ENCODE results near the gene FBXL7. TPM values are rescaled to one million over a fixed set of nuclear protein-coding genes. Genes with fewer than 3 reads are reported as not detected.

FBXL7 gene
- not detected for total RNA-seq
- polyA plus RNA-seq, result not detected

- CTCF ChIA-PET, result no interaction called here
- Mint-ChIP-seq H3K4me3 (no peak within 1 kb of the TSS), H3K36me3 (no peaks in the 10 kb centered on the region), H3K27ac (no peak within 1 kb of the TSS), H3K9me3 (peaks cover 0 to 16% (median 7%) of the 10 kb centered on the region in 5 donors), H3K4me1 (peaks cover 0 to 2% (median 0%) of the 10 kb centered on the region in 3 donors), H3K27me3 (peaks cover 18 to 33% of the 10 kb centered on the region in 2 donors)
- Histone ChIP-seq H3K27me3 (ENCODE audit: insufficient read depth, low read length, poor library complexity, severe bottlenecking) (no peaks in the 10 kb centered on the region), H3K4me1 (ENCODE audit: insufficient read depth, low read length) (no peaks in the 10 kb centered on the region), H3K36me3 (ENCODE audit: insufficient read depth, low read length) (no peaks in the 10 kb centered on the region), H3K27ac (ENCODE audit: low read depth, low read length) (no peak within 1 kb of the TSS), H3K4me3 (ENCODE audit: low read length) (no peak within 1 kb of the TSS), H3K9me3 (ENCODE audit: low read length) (no peaks in the 10 kb centered on the region)
- POLR2A ChIA-PET, result no interaction called here
- DNase-seq, result no peak
Observed at GRCh38 chr5:15499528-15500324, at the start of gene FBXL7. Gene FBXL7, plus strand, starts transcription at chr5:15500180.

- Mint-ChIP-seq H3K27ac (no peak overlapping the region), H3K9me3 (peaks cover 2 to 18% (median 12%) of the 10 kb centered on the region in 5 donors), H3K36me3 (peaks cover 0 to 1% (median 0%) of the 10 kb centered on the region in 3 donors), H3K27me3 (no peaks in the 10 kb centered on the region), H3K4me3 (no peak overlapping the region), H3K4me1 (no peaks in the 10 kb centered on the region)
- H3K36me3 ChIP-seq (ENCODE audit: insufficient read depth, low read length), result no peaks in the 10 kb centered on the region
- H3K4me3 ChIP-seq (ENCODE audit: low read length), result no peak overlapping the region
- H3K9me3 ChIP-seq (ENCODE audit: low read length), result no peaks in the 10 kb centered on the region
- ChIA-PET CTCF (no interaction called here), POLR2A (no interaction called here)
- no peak overlapping the region for H3K27ac ChIP-seq (ENCODE audit: low read depth, low read length)
- no peaks in the 10 kb centered on the region for H3K27me3 ChIP-seq (ENCODE audit: insufficient read depth, low read length, poor library complexity, severe bottlenecking)
- DNase-seq, result no peak
- no peaks in the 10 kb centered on the region for H3K4me1 ChIP-seq (ENCODE audit: insufficient read depth, low read length)
Observed at GRCh38 chr5:15450473-15450872, 49.5 kb upstream of the FBXL7 start.

GRCh38 chr5:15450949-15451348 lies 49.0 kb upstream of the FBXL7 start:
- DNase-seq, result no peak
- ChIA-PET CTCF (no interaction called here), POLR2A (no interaction called here)
- Mint-ChIP-seq H3K4me3 (no peak overlapping the region), H3K9me3 (peaks cover 3 to 20% (median 14%) of the 10 kb centered on the region in 5 donors), H3K4me1 (no peaks in the 10 kb centered on the region), H3K27ac (no peak overlapping the region), H3K36me3 (peaks cover 0 to 1% (median 0%) of the 10 kb centered on the region in 3 donors), H3K27me3 (no peaks in the 10 kb centered on the region)
- H3K9me3 ChIP-seq (ENCODE audit: low read length), result no peaks in the 10 kb centered on the region
- H3K27me3 ChIP-seq (ENCODE audit: insufficient read depth, low read length, poor library complexity, severe bottlenecking), result no peaks in the 10 kb centered on the region
- H3K27ac ChIP-seq (ENCODE audit: low read depth, low read length), result no peak overlapping the region
- H3K36me3 ChIP-seq (ENCODE audit: insufficient read depth, low read length), result no peaks in the 10 kb centered on the region
- no peak overlapping the region for H3K4me3 ChIP-seq (ENCODE audit: low read length)
- H3K4me1 ChIP-seq (ENCODE audit: insufficient read depth, low read length), result no peaks in the 10 kb centered on the region

- ChIA-PET CTCF (no interaction called here), POLR2A (no interaction called here)
- no peaks in the 10 kb centered on the region for H3K27me3 ChIP-seq (ENCODE audit: insufficient read depth, low read length, poor library complexity, severe bottlenecking)
- H3K4me1 ChIP-seq (ENCODE audit: insufficient read depth, low read length), result no peaks in the 10 kb centered on the region
- no peaks in the 10 kb centered on the region for H3K36me3 ChIP-seq (ENCODE audit: insufficient read depth, low read length)
- H3K4me3 ChIP-seq (ENCODE audit: low read length), result no peak overlapping the region
- no peaks in the 10 kb centered on the region for H3K9me3 ChIP-seq (ENCODE audit: low read length)
- no peak overlapping the region for H3K4me3 Mint-ChIP-seq
- H3K4me1 Mint-ChIP-seq, result no peaks in the 10 kb centered on the region
- no peaks in the 10 kb centered on the region for H3K27me3 Mint-ChIP-seq
- no peak overlapping the region for H3K27ac Mint-ChIP-seq
- no peak for DNase-seq
- peaks cover 5 to 24% (median 15%) of the 10 kb centered on the region in 5 donors for H3K9me3 Mint-ChIP-seq
- H3K27ac ChIP-seq (ENCODE audit: low read depth, low read length), result no peak overlapping the region
- peaks cover 0 to 1% (median 0%) of the 10 kb centered on the region in 3 donors for H3K36me3 Mint-ChIP-seq
Observed at GRCh38 chr5:15452030-15452429, 48.0 kb upstream of the FBXL7 start.

DNA sequence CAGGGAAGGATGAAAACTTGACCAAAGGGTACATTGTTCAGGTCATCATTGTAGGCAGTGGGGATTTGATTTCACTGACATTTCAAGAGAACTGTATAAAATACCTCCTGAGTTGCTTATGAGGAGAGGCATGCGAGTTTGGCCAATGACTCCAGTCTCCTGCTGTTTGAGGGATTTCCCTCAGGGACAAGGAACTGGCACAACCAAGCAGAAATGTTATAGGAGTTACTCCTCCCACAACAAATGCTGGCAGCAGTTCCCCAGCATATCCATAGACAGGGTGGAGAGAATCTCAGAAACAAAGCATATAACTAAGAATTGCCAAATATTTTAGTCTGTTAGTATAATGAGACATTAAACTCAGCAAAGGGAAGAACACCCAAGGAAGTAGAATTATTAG lies 47.2 kb upstream of the FBXL7 start:
- H3K9me3 Mint-ChIP-seq, result peaks cover 5 to 24% (median 14%) of the 10 kb centered on the region in 5 donors

DNA sequence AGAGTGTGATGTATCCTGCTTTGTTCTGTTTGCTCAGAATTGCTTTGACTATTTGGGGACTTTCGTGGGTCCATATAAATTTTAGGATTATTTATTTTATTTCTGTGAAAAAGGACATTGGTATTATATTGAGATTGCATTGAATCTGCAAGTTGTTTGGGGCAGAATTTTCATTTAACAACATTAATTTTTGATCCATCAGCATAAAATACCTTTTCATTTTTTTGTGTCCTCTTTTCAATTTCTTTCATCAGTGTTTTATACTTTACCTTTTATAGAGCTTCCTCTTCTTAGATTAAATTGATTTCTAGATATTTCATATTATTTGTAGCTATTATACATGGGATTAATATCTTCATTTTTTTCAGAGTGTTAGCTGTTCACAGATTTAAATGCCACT lies 40.8 kb upstream of the FBXL7 start:
- no peak for DNase-seq
- Histone ChIP-seq H3K36me3 (ENCODE audit: insufficient read depth, low read length) (no peaks in the 10 kb centered on the region), H3K9me3 (ENCODE audit: low read length) (no peaks in the 10 kb centered on the region), H3K4me3 (ENCODE audit: low read length) (no peak overlapping the region), H3K27ac (ENCODE audit: low read depth, low read length) (no peak overlapping the region), H3K27me3 (ENCODE audit: insufficient read depth, low read length, poor library complexity, severe bottlenecking) (no peaks in the 10 kb centered on the region), H3K4me1 (ENCODE audit: insufficient read depth, low read length) (no peaks in the 10 kb centered on the region)
- Mint-ChIP-seq H3K36me3 (no peaks in the 10 kb centered on the region), H3K9me3 (peaks cover 3 to 12% (median 9%) of the 10 kb centered on the region in 5 donors), H3K4me1 (no peaks in the 10 kb centered on the region), H3K4me3 (no peak overlapping the region), H3K27me3 (no peaks in the 10 kb centered on the region), H3K27ac (no peak overlapping the region)
- CTCF ChIA-PET, result no interaction called here
- POLR2A ChIA-PET, result no interaction called here

More for the DNA sequence above, 47.2 kb upstream of the FBXL7 start:
- Histone ChIP-seq H3K4me3 (ENCODE audit: low read length) (no peak overlapping the region), H3K9me3 (ENCODE audit: low read length) (no peaks in the 10 kb centered on the region), H3K27ac (ENCODE audit: low read depth, low read length) (no peak overlapping the region), H3K4me1 (ENCODE audit: insufficient read depth, low read length) (no peaks in the 10 kb centered on the region), H3K36me3 (ENCODE audit: insufficient read depth, low read length) (no peaks in the 10 kb centered on the region), H3K27me3 (ENCODE audit: insufficient read depth, low read length, poor library complexity, severe bottlenecking) (no peaks in the 10 kb centered on the region)
- no peaks in the 10 kb centered on the region for H3K4me1 Mint-ChIP-seq
- CTCF ChIA-PET, result no interaction called here
- DNase-seq, result no peak
- no peak overlapping the region for H3K27ac Mint-ChIP-seq
- POLR2A ChIA-PET, result no interaction called here
- peaks cover 0 to 1% (median 0%) of the 10 kb centered on the region in 3 donors for H3K36me3 Mint-ChIP-seq
- H3K4me3 Mint-ChIP-seq, result no peak overlapping the region
- H3K27me3 Mint-ChIP-seq, result no peaks in the 10 kb centered on the region

- H3K4me3 Mint-ChIP-seq, result no peak overlapping the region
- no peaks in the 10 kb centered on the region for H3K4me1 Mint-ChIP-seq
- Histone ChIP-seq H3K4me3 (ENCODE audit: low read length) (no peak overlapping the region), H3K27ac (ENCODE audit: low read depth, low read length) (no peak overlapping the region), H3K36me3 (ENCODE audit: insufficient read depth, low read length) (no peaks in the 10 kb centered on the region), H3K4me1 (ENCODE audit: insufficient read depth, low read length) (no peaks in the 10 kb centered on the region), H3K9me3 (ENCODE audit: low read length) (no peaks in the 10 kb centered on the region), H3K27me3 (ENCODE audit: insufficient read depth, low read length, poor library complexity, severe bottlenecking) (no peaks in the 10 kb centered on the region)
- ChIA-PET CTCF (no interaction called here), POLR2A (no interaction called here)
- peaks cover 0 to 1% of the 10 kb centered on the region in 2 donors for H3K27me3 Mint-ChIP-seq
- H3K9me3 Mint-ChIP-seq, result peaks cover 0 to 22% (median 5%) of the 10 kb centered on the region in 5 donors
- H3K36me3 Mint-ChIP-seq, result no peaks in the 10 kb centered on the region
- no peak overlapping the region for H3K27ac Mint-ChIP-seq
- DNase-seq, result no peak
Observed at GRCh38 chr5:15463231-15463980, 36.6 kb upstream of the FBXL7 start.

- no peaks in the 10 kb centered on the region for H3K9me3 ChIP-seq (ENCODE audit: low read length)
- POLR2A ChIA-PET, result no interaction called here
Observed at GRCh38 chr5:15472116-15472515, 27.9 kb upstream of the FBXL7 start.

More at GRCh38 chr5:15472116-15472515, 27.9 kb upstream of the FBXL7 start:
- H3K27ac ChIP-seq (ENCODE audit: low read depth, low read length), result no peak overlapping the region
- no peak for DNase-seq
- CTCF ChIA-PET, result no interaction called here
- H3K36me3 ChIP-seq (ENCODE audit: insufficient read depth, low read length), result no peaks in the 10 kb centered on the region
- H3K4me1 ChIP-seq (ENCODE audit: insufficient read depth, low read length), result no peaks in the 10 kb centered on the region
- no peak overlapping the region for H3K4me3 Mint-ChIP-seq
- H3K27me3 Mint-ChIP-seq, result no peaks in the 10 kb centered on the region
- H3K27ac Mint-ChIP-seq, result no peak overlapping the region
- H3K4me3 ChIP-seq (ENCODE audit: low read length), result no peak overlapping the region
- H3K4me1 Mint-ChIP-seq, result no peaks in the 10 kb centered on the region
- no peaks in the 10 kb centered on the region for H3K27me3 ChIP-seq (ENCODE audit: insufficient read depth, low read length, poor library complexity, severe bottlenecking)
- peaks cover 0 to 17% (median 5%) of the 10 kb centered on the region in 5 donors for H3K9me3 Mint-ChIP-seq
- no peaks in the 10 kb centered on the region for H3K36me3 Mint-ChIP-seq
